GM12891 (cell line): ENCODE measurements around the gene DCP2.

Experiments
- PAX5 ChIP-seq: IDR thresholded peaks from 2 replicates; pipeline ENCODE4 v1.6.1; 2011; ENCODE audit warnings: low read length, moderate library complexity, mild to moderate bottlenecking; ENCODE audit not compliant: insufficient read depth, severe bottlenecking
- POLR2A ChIP-seq: IDR thresholded peaks from 2 replicates; pipeline ENCODE4 v1.6.1; 2011; ENCODE audit warnings: low read depth, low read length, control low read depth
- POLR2AphosphoS5 ChIP-seq: IDR thresholded peaks from 2 replicates; pipeline ENCODE4 v1.6.1; 2011; ENCODE audit warnings: low read depth, low read length, control low read depth
- POU2F2 ChIP-seq: IDR thresholded peaks from 2 replicates; pipeline ENCODE4 v1.6.1; 2011; ENCODE audit warnings: low read depth, mild to moderate bottlenecking, control low read depth, low read length, moderate library complexity
- TAF1 ChIP-seq: IDR thresholded peaks from 2 replicates; pipeline ENCODE4 v1.6.1; 2011; ENCODE audit warnings: low read depth, low read length, control low read depth

DNA sequence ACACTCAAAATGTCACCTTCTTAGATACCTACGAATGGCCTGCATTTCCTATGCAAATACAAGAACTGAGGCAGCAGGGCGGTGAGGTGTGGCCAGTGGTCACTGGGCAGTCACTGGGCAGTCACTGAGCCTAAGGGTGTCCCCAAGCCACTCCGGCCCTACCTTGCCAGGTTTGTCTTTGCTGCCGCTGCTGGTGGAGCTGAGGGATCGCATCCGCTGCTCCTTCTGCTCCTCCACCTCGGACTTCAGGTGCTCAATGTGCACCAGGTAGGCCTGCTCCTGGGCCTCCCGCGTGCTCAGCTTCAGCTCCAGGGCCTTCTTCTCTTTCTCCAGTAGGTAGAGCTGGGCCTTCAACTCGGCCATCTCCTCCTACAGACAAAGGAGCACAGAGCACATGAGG is 72.3 kb downstream of the DCP2 start:
- TF ChIP-seq POLR2A, result no peak
- TF ChIP-seq TAF1, result no peak
- TF ChIP-seq POLR2AphosphoS5, result no peak
- TF ChIP-seq PAX5, result no peak
- TF ChIP-seq POU2F2, result no peak
